Calu3 (cell line): Measurements from ENCODE around the gene PAX7. TPM values are rescaled to one million over a fixed set of nuclear protein-coding genes. Genes with fewer than 3 reads are reported as not detected.

Experiments used
- BruUV-seq: library from RNA; stranded (reverse); fragments of 400-500 nt; replicated peaks from 2 replicates; lab custom pipeline; 2021; lab: Mats Ljungman, UMichigan
- CTCF ChIA-PET: fragments of 300-600 bp; sonication (Branson Sonifier 250); formaldehyde crosslinking; loops from one replicate; lab custom pipeline; 2022; ENCODE audit warnings: antibody characterized with exemption; lab: Charles Lee
- DNase-seq: peaks from one replicate; pipeline ENCODE4 v3.0.0; 2022
- H3K27ac Mint-ChIP-seq: one replicate; pipeline ENCODE4 v1.8.0; 2022; ENCODE audit warnings: mixed read lengths; ENCODE audit not compliant: unreplicated experiment
- H3K27me3 Mint-ChIP-seq: one replicate; pipeline ENCODE4 v1.8.0; 2022; ENCODE audit warnings: mixed read lengths; ENCODE audit not compliant: unreplicated experiment
- H3K36me3 Mint-ChIP-seq: one replicate; pipeline ENCODE4 v1.8.0; 2022; ENCODE audit warnings: mild to moderate bottlenecking, moderate library complexity, mixed read lengths; ENCODE audit not compliant: insufficient read depth, unreplicated experiment
- H3K4me1 Mint-ChIP-seq: one replicate; pipeline ENCODE4 v1.8.0; 2022; ENCODE audit warnings: mild to moderate bottlenecking, low read depth, mixed read lengths; ENCODE audit not compliant: unreplicated experiment
- H3K4me3 Mint-ChIP-seq: one replicate; pipeline ENCODE4 v1.8.0; 2022; ENCODE audit warnings: mild to moderate bottlenecking, low read depth, moderate library complexity, mixed read lengths; ENCODE audit not compliant: unreplicated experiment
- H3K9me3 Mint-ChIP-seq: one replicate; pipeline ENCODE4 v1.8.0; 2022; ENCODE audit warnings: low read depth, mixed read lengths; ENCODE audit not compliant: unreplicated experiment
- intact Hi-C: fragments of 100-400 bp; cut with micrococcal nuclease; formaldehyde crosslinking; loops from one replicate; pipeline ENCODE4 v1.10.0; 2022; ENCODE audit not compliant: unreplicated experiment
- total RNA-seq: library from RNA; stranded (reverse); gene quantifications from 2 replicates; pipeline ENCODE4 v1.2.3, GENCODE V29; 2022
- TF ChIP-seq, protein P1 (sequence below): fragments of 200-600 bp; IDR thresholded peaks from one replicate; pipeline ENCODE4 v1.8.0; 2022; ENCODE audit warnings: antibody characterized with exemption; ENCODE audit not compliant: unreplicated experiment

The PAX7 gene
- total RNA-seq, 1 experiment from 2014 or later = not detected

DNA sequence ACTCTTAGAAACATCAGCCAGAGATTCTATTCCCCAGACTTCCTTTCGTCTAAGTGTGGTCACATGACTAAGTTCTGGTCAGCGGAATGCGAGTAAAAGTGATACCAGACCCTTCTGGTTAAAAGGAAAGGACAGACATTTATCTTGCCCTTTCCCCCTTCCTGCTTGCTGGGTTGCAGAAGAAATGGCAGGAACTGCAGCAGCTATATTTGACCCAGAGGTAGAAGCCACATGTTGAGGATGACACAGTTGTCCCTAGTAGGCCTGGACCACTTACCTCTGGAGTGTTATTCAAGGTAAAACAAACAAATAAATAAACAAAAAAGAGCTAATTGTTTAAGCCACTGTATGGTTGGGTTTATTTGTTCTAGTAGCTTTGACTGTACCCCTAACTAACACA lies 155.5 kb downstream of the PAX7 start:
- Mint-ChIP-seq H3K36me3 (no peaks in the 10 kb centered on the region), H3K4me3 (no peak overlapping the region), H3K27me3 (peaks cover 69% of the 10 kb centered on the region), H3K27ac (no peak overlapping the region), H3K4me1 (no peaks in the 10 kb centered on the region), H3K9me3 (no peaks in the 10 kb centered on the region)
- DNase-seq = no peak
- intact Hi-C loops = no loop called here
- no TSS peak for BruUV-seq
- TF ChIP-seq, protein P1, sequence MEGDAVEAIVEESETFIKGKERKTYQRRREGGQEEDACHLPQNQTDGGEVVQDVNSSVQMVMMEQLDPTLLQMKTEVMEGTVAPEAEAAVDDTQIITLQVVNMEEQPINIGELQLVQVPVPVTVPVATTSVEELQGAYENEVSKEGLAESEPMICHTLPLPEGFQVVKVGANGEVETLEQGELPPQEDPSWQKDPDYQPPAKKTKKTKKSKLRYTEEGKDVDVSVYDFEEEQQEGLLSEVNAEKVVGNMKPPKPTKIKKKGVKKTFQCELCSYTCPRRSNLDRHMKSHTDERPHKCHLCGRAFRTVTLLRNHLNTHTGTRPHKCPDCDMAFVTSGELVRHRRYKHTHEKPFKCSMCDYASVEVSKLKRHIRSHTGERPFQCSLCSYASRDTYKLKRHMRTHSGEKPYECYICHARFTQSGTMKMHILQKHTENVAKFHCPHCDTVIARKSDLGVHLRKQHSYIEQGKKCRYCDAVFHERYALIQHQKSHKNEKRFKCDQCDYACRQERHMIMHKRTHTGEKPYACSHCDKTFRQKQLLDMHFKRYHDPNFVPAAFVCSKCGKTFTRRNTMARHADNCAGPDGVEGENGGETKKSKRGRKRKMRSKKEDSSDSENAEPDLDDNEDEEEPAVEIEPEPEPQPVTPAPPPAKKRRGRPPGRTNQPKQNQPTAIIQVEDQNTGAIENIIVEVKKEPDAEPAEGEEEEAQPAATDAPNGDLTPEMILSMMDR = no peak
- CTCF ChIA-PET = no interaction called here

- Mint-ChIP-seq H3K27ac (no peak overlapping the region), H3K36me3 (no peaks in the 10 kb centered on the region), H3K9me3 (no peaks in the 10 kb centered on the region), H3K4me1 (no peaks in the 10 kb centered on the region), H3K27me3 (peaks cover 83% of the 10 kb centered on the region), H3K4me3 (no peak overlapping the region)
- CTCF ChIA-PET = no interaction called here
- intact Hi-C loops = no loop called here
- TF ChIP-seq, protein P1 = no peak
- no peak for DNase-seq
- BruUV-seq = no TSS peak
These were observed 157.3 kb downstream of the PAX7 start for GRCh38 chr1:18787825-18788385.

DNA sequence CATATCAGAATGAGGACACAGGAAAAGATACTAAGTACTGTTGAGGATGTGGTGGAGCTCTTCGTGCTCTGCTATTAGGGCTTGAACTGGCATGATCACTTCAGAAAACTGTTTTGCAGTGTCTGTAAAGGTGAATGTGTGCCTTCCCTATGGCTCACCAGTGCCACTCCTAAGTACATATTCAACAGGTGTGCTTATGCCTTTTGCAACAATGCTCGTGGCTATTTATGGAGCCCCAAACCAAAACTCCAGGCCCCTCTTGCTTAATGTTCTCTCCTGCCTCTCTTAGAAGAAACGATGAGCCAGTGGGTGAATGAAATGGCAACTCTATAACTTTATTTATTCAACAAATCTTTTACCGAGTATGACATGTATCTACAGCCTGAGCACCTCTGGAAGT lies 158.6 kb downstream of the PAX7 start:
- H3K36me3 Mint-ChIP-seq = no peaks in the 10 kb centered on the region
- TF ChIP-seq, protein P1 = no peak
- intact Hi-C loops = no loop called here
- peaks cover 95% of the 10 kb centered on the region for H3K27me3 Mint-ChIP-seq
- no peak for DNase-seq
- H3K9me3 Mint-ChIP-seq = no peaks in the 10 kb centered on the region
- H3K27ac Mint-ChIP-seq = no peak overlapping the region
- CTCF ChIA-PET = interaction anchor here (0.6 kb wide), 1 partner anchor 377 kb away, joined by 4 read pairs; no protein-coding TSS in a partner anchor
- no TSS peak for BruUV-seq
- no peaks in the 10 kb centered on the region for H3K4me1 Mint-ChIP-seq
- H3K4me3 Mint-ChIP-seq = no peak overlapping the region

GRCh38 chr1:18792747-18793146 lies 162.1 kb downstream of the PAX7 start:
- peaks cover 96% of the 10 kb centered on the region for H3K27me3 Mint-ChIP-seq
- CTCF ChIA-PET = no interaction called here

More at GRCh38 chr1:18792747-18793146, 162.1 kb downstream of the PAX7 start:
- H3K27ac Mint-ChIP-seq = no peak overlapping the region
- no peaks in the 10 kb centered on the region for H3K9me3 Mint-ChIP-seq
- BruUV-seq = no TSS peak
- DNase-seq = no peak
- no peak overlapping the region for H3K4me3 Mint-ChIP-seq
- intact Hi-C loops = no loop called here
- no peaks in the 10 kb centered on the region for H3K4me1 Mint-ChIP-seq
- TF ChIP-seq, protein P1 = no peak
- no peaks in the 10 kb centered on the region for H3K36me3 Mint-ChIP-seq
